ENCODE results near the gene ANKRD36. TPM values are rescaled to one million over a fixed set of nuclear protein-coding genes. Genes with fewer than 3 reads are reported as not detected.
"Not testable (repeated sequence)": the region's sequence is repeated elsewhere in the genome, so short reads cannot be mapped to it uniquely, and the experiment has no call there.

The ANKRD36 gene
- polyA plus RNA-seq (2013, experiment 1 of 2): 2.1 TPM
- 2.2 TPM for polyA plus RNA-seq (2013, experiment 2 of 2)

DNA sequence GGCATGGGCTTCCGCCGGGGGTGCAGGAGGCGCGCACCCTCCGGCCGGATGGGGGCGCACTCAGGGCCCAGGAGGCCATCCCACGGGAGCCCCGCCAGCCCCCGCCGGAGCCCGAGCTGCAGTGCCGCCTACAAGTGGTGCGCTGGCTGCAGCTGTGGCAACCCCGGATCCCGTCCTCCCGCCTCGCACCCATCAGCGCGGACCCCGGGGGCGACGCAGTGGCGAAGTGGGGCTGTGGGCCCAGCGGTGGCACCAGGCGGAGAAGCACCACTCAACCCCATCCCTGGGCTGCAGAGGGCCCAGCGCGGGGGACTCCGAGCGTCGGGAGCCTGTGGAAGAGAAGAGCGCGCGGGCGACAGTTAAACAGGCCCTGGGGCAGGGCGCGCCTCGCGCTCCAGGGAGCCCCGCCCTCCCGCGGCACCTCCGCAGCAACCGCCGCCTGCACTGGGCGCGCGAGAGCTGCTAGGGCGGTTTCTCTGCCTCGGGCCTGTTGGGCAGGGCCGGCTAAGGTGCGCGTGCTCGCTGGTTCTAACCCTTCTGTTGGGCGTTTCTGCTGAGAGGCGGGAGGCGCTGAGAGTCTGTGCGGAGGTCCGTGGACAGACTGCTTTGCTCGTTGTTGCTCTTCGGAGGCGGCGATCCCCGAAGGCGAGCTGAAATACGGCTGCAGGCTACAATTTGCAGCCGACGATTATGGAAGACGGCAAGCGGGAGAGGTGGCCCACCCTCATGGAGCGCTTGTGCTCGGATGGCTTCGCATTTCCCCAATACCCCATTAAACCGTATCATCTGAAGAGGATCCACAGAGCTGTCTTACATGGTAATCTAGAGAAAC, at the start of gene ANKRD36:
Gene ANKRD36, plus strand, starts transcription at position 104 of the 832 bp plus-strand sequence. Its CDS starts 587 bp downstream, at position 691.
- peak within 1 kb of the TSS; percentile 77 for H3K4me2 ChIP-seq (ENCODE audit: low read length)
- DNase-seq: peak; percentile 76
- not testable (repeated sequence) for H2BK120ac ChIP-seq (ENCODE audit: low read depth, low read length); H2BK15ac ChIP-seq (replicated peaks; ENCODE audit: low read depth); H2BK5ac ChIP-seq (ENCODE audit: low read length); H3K79me1 ChIP-seq (ENCODE audit: low read length); H3K27me3 ChIP-seq (ENCODE audit: insufficient read depth, low read length, poor library complexity); H3K36me3 ChIP-seq (ENCODE audit: control insufficient read depth, insufficient read depth, low read length); H4K5ac ChIP-seq (ENCODE audit: low read length); H2AK5ac ChIP-seq (ENCODE audit: low read length); H3K4me1 ChIP-seq (ENCODE audit: control insufficient read depth, low read depth, low read length); H3K79me2 ChIP-seq (ENCODE audit: control insufficient read depth, insufficient read depth, low read length)
- H3K56ac ChIP-seq (ENCODE audit: low read length): peak within 1 kb of the TSS; percentile 90
- peak within 1 kb of the TSS; percentile 45 for H3K4me3 ChIP-seq (ENCODE audit: low read length)
- H3K4ac ChIP-seq (ENCODE audit: low read depth, low read length): peak within 1 kb of the TSS; percentile 25
- H3K27ac ChIP-seq (ENCODE audit: low read depth, low read length): peak within 1 kb of the TSS; percentile 78
- peak within 1 kb of the TSS; percentile 79 for H3K9ac ChIP-seq (ENCODE audit: low read length)
- H3K18ac ChIP-seq (ENCODE audit: low read length): peak within 1 kb of the TSS; percentile 39
- H3K23ac ChIP-seq (ENCODE audit: low read length): peak within 1 kb of the TSS; percentile 94
- peak within 1 kb of the TSS; percentile 89 for H4K8ac ChIP-seq (ENCODE audit: low read depth, low read length)
- no CpG with 5 or more reads among the region's 74 CpGs for WGBS (ENCODE audit: extremely low coverage, insufficient coverage, low lambda C conversion rate)

DNA sequence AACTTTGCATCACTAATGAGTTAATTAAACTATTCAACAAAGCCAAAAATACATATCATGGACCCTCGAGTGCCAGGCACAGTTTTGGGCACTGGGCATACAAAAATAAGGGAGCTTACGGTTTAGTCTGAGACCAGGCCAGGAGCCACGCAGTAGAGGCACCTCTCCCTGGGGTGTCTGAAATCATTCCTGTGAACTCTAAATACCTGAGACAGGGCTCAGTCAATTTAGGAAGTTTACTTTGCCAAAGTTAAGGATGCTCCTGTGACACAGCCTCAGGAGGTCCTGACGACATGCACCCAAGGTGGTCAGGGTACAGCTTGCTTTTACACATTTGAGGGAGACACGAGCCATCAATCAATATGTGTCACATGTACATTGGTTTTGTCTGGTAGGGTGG, 46.9 kb upstream of the ANKRD36 start:
- H3K4ac ChIP-seq (ENCODE audit: low read depth, low read length): not testable (repeated sequence)
- DNase-seq: peak; percentile 1

DNA sequence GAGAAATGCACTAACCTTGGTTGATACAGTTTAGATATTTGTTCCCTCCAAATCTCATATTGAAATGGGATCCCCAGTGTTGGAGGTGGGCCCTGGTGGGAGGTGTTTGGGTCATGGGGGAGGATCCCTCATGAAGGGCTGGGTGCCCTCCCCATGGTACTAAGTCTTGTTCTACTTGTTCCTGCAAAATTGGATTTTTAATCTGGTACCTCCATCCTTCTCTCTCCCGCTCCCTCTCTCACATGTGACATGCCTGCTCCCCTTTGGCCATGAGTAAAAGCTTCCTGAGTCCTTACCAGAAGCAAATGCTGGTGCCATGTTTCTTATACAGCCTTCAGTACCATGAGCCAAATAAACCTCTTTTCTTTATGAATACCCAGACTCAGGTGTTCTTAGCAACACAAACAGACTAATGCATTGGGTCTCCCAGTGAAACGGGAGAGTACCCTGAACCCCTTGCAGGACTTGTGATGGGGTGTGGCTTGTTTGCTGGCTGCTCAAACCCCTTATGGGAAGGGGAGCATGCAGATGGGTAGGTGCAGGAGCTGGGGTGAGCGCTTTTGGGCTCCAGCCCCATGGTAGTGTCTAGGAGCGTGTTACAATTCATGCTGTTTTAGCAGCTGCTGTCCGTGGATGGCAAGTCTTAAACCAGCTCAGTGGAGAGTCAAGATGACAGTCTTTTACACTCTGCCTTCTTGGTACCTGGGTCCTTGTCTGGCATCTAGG, 45.5 kb upstream of the ANKRD36 start:
- peak overlapping the region; percentile 15 for H3K56ac ChIP-seq (ENCODE audit: low read length)
- WGBS (ENCODE audit: extremely low coverage, insufficient coverage, low lambda C conversion rate): no CpG with 5 or more reads among the region's 5 CpGs

More for the DNA sequence above, 46.9 kb upstream of the ANKRD36 start:
- not testable (repeated sequence) for H4K8ac ChIP-seq (ENCODE audit: low read depth, low read length); H3K27ac ChIP-seq (ENCODE audit: low read depth, low read length); H3K36me3 ChIP-seq (ENCODE audit: control insufficient read depth, insufficient read depth, low read length); H3K4me2 ChIP-seq (ENCODE audit: low read length); H2AK5ac ChIP-seq (ENCODE audit: low read length); H2BK120ac ChIP-seq (ENCODE audit: low read depth, low read length); H3K18ac ChIP-seq (ENCODE audit: low read length); H3K9ac ChIP-seq (ENCODE audit: low read length); H3K27me3 ChIP-seq (ENCODE audit: insufficient read depth, low read length, poor library complexity); H3K4me1 ChIP-seq (ENCODE audit: control insufficient read depth, low read depth, low read length); H3K56ac ChIP-seq (ENCODE audit: low read length); H4K5ac ChIP-seq (ENCODE audit: low read length); H2BK5ac ChIP-seq (ENCODE audit: low read length); H3K4me3 ChIP-seq (ENCODE audit: low read length); H3K23ac ChIP-seq (ENCODE audit: low read length); H2BK15ac ChIP-seq (replicated peaks; ENCODE audit: low read depth); H3K79me1 ChIP-seq (ENCODE audit: low read length); H3K79me2 ChIP-seq (ENCODE audit: control insufficient read depth, insufficient read depth, low read length)
- no CpG with 5 or more reads among the region's 5 CpGs for WGBS (ENCODE audit: extremely low coverage, insufficient coverage, low lambda C conversion rate)

DNA sequence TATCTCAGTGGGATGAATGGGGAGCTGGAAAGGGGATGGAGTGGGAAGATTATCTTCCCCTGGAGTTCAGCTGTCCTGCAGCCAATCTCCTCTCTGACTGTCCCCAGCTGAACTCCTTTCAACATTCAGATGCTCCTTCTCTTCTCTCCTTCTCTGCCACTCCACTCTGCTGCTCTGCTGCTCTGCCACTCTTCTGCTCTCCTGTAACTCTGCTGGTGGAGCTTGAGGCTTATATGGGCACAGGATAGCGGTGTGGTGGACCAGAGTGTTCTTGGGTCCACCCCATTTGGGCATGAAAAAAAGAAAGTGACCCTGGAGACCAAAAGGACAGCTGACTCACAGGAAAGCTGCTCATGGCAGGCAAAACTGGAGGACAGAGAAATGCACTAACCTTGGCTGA, 44.9 kb upstream of the ANKRD36 start:
- H2AK5ac ChIP-seq (ENCODE audit: low read length): no peak overlapping the region
- H3K79me1 ChIP-seq (ENCODE audit: low read length): no peaks in the 10 kb centered on the region
- WGBS (ENCODE audit: extremely low coverage, insufficient coverage, low lambda C conversion rate): no CpG with 5 or more reads among the region's 1 CpG
- no peak overlapping the region for H3K23ac ChIP-seq (ENCODE audit: low read length)
- H3K4me2 ChIP-seq (ENCODE audit: low read length): no peak overlapping the region
- no peaks in the 10 kb centered on the region for H3K27me3 ChIP-seq (ENCODE audit: insufficient read depth, low read length, poor library complexity)
- no peak overlapping the region for H3K4ac ChIP-seq (ENCODE audit: low read depth, low read length)
- H3K27ac ChIP-seq (ENCODE audit: low read depth, low read length): no peak overlapping the region
- H2BK120ac ChIP-seq (ENCODE audit: low read depth, low read length): no peak overlapping the region
- no peak overlapping the region for H4K8ac ChIP-seq (ENCODE audit: low read depth, low read length)
- no peak overlapping the region for H4K5ac ChIP-seq (ENCODE audit: low read length)
- H3K79me2 ChIP-seq (ENCODE audit: control insufficient read depth, insufficient read depth, low read length): no peaks in the 10 kb centered on the region
- H3K56ac ChIP-seq (ENCODE audit: low read length): no peak overlapping the region
- DNase-seq: peak; percentile 18
- no peak overlapping the region for H2BK15ac ChIP-seq (replicated peaks; ENCODE audit: low read depth)
- H3K36me3 ChIP-seq (ENCODE audit: control insufficient read depth, insufficient read depth, low read length): no peaks in the 10 kb centered on the region
- H3K4me1 ChIP-seq (ENCODE audit: control insufficient read depth, low read depth, low read length): no peaks in the 10 kb centered on the region
- H3K18ac ChIP-seq (ENCODE audit: low read length): no peak overlapping the region
- H3K9ac ChIP-seq (ENCODE audit: low read length): no peak overlapping the region
- H3K4me3 ChIP-seq (ENCODE audit: low read length): no peak overlapping the region
- H2BK5ac ChIP-seq (ENCODE audit: low read length): no peak overlapping the region

More for the DNA sequence above, 45.5 kb upstream of the ANKRD36 start:
- no peaks in the 10 kb centered on the region for H3K79me2 ChIP-seq (ENCODE audit: control insufficient read depth, insufficient read depth, low read length)
- H2BK5ac ChIP-seq (ENCODE audit: low read length): peak overlapping the region; percentile 1
- no peaks in the 10 kb centered on the region for H3K27me3 ChIP-seq (ENCODE audit: insufficient read depth, low read length, poor library complexity)
- H3K27ac ChIP-seq (ENCODE audit: low read depth, low read length): no peak overlapping the region
- H3K4me1 ChIP-seq (ENCODE audit: control insufficient read depth, low read depth, low read length): no peaks in the 10 kb centered on the region
- no peak overlapping the region for H3K9ac ChIP-seq (ENCODE audit: low read length)
- H2BK15ac ChIP-seq (replicated peaks; ENCODE audit: low read depth): no peak overlapping the region
- DNase-seq: peak; percentile 13
- H4K5ac ChIP-seq (ENCODE audit: low read length): no peak overlapping the region
- no peaks in the 10 kb centered on the region for H3K36me3 ChIP-seq (ENCODE audit: control insufficient read depth, insufficient read depth, low read length)
- no peak overlapping the region for H3K4me2 ChIP-seq (ENCODE audit: low read length)
- H3K79me1 ChIP-seq (ENCODE audit: low read length): no peaks in the 10 kb centered on the region
- no peak overlapping the region for H3K18ac ChIP-seq (ENCODE audit: low read length)
- H4K8ac ChIP-seq (ENCODE audit: low read depth, low read length): no peak overlapping the region
- H3K23ac ChIP-seq (ENCODE audit: low read length): no peak overlapping the region
- H3K4me3 ChIP-seq (ENCODE audit: low read length): no peak overlapping the region
- H3K4ac ChIP-seq (ENCODE audit: low read depth, low read length): no peak overlapping the region
- no peak overlapping the region for H2BK120ac ChIP-seq (ENCODE audit: low read depth, low read length)
- H2AK5ac ChIP-seq (ENCODE audit: low read length): no peak overlapping the region

DNA sequence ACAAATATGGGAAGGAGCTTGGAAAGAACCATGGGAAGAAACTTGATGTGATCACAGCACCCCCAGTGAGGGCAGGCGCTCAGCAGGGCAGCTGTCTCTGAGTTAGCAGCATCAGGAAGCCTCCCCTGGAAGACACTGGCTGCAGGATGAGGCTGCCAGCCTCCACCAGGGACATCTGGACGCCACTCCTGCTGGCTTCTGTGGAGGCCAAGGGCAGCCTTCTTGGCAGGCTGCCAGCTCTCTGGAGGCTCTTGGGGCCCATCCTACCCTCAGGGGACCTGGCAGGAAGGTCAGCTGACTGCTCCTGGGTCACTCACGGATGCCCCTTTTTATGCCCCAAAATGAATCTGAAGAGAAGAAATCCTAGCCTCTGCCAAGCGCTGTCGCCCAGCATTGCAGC, 44.2 kb upstream of the ANKRD36 start:
- not testable (repeated sequence) for H2AK5ac ChIP-seq (ENCODE audit: low read length); H4K5ac ChIP-seq (ENCODE audit: low read length); H3K4me3 ChIP-seq (ENCODE audit: low read length); H3K27ac ChIP-seq (ENCODE audit: low read depth, low read length); H3K4me2 ChIP-seq (ENCODE audit: low read length); H3K18ac ChIP-seq (ENCODE audit: low read length); H3K56ac ChIP-seq (ENCODE audit: low read length); DNase-seq; H2BK15ac ChIP-seq (replicated peaks; ENCODE audit: low read depth); H3K27me3 ChIP-seq (ENCODE audit: insufficient read depth, low read length, poor library complexity); H3K4me1 ChIP-seq (ENCODE audit: control insufficient read depth, low read depth, low read length); H3K36me3 ChIP-seq (ENCODE audit: control insufficient read depth, insufficient read depth, low read length); H3K79me2 ChIP-seq (ENCODE audit: control insufficient read depth, insufficient read depth, low read length); H3K23ac ChIP-seq (ENCODE audit: low read length); H3K4ac ChIP-seq (ENCODE audit: low read depth, low read length); H3K9ac ChIP-seq (ENCODE audit: low read length); H3K79me1 ChIP-seq (ENCODE audit: low read length); H2BK120ac ChIP-seq (ENCODE audit: low read depth, low read length); H2BK5ac ChIP-seq (ENCODE audit: low read length); H4K8ac ChIP-seq (ENCODE audit: low read depth, low read length)
- WGBS (ENCODE audit: extremely low coverage, insufficient coverage, low lambda C conversion rate): no CpG with 5 or more reads among the region's 5 CpGs
